ENCODE data around the gene NCOA4. TPM values are rescaled to one million over a fixed set of nuclear protein-coding genes. Genes with fewer than 3 reads are reported as not detected.
A peak's percentile ranks its signal among the peaks of the same experiment; 100 is the strongest.
"Not testable (repeated sequence)": the region's sequence is repeated elsewhere in the genome, so short reads cannot be mapped to it uniquely, and the experiment has no call there.

Gene NCOA4
- polyA plus RNA-seq, 3 donors, result 225 to 243 (median 235) TPM

GRCh38 chr10:46022978-46023702, 7.3 kb downstream of the NCOA4 start:
- DNase-seq (ENCODE audit: low read depth in 3 of 3, low spot score in 2 of 3), result peak in 2 of 3 donors; percentile 29 to 63

GRCh38 chr10:46020344-46020657, 10.1 kb downstream of the NCOA4 start:
- no peak for DNase-seq (ENCODE audit: low read depth in 3 of 3, low spot score in 2 of 3)

- DNase-seq (ENCODE audit: low read depth in 3 of 3, low spot score in 2 of 3), result no peak
These were observed 10.7 kb downstream of the NCOA4 start for GRCh38 chr10:46019569-46020343.

GRCh38 chr10:46019177-46019528, 11.3 kb downstream of the NCOA4 start:
- no peak for DNase-seq (ENCODE audit: low read depth in 3 of 3, low spot score in 2 of 3)

GRCh38 chr10:46018453-46019176, 11.8 kb downstream of the NCOA4 start:
- no peak for DNase-seq (ENCODE audit: low read depth in 3 of 3, low spot score in 2 of 3)

- no peak for DNase-seq (ENCODE audit: low read depth in 3 of 3, low spot score in 2 of 3)
These were observed 12.7 kb downstream of the NCOA4 start for GRCh38 chr10:46017733-46018132.

GRCh38 chr10:46016811-46017210, 13.6 kb downstream of the NCOA4 start:
- no peak for DNase-seq (ENCODE audit: low read depth in 3 of 3, low spot score in 2 of 3)

- no peak for DNase-seq (ENCODE audit: low read depth in 3 of 3, low spot score in 2 of 3)
These were observed 14.2 kb downstream of the NCOA4 start for GRCh38 chr10:46016190-46016589.

- DNase-seq (ENCODE audit: low read depth in 3 of 3, low spot score in 2 of 3), result no peak
These were observed 15.6 kb downstream of the NCOA4 start for GRCh38 chr10:46014683-46015405.

- DNase-seq (ENCODE audit: low read depth in 3 of 3, low spot score in 2 of 3), result no peak
These were observed 16.2 kb downstream of the NCOA4 start for GRCh38 chr10:46014206-46014605.

GRCh38 chr10:46012746-46013145, 17.7 kb downstream of the NCOA4 start:
- no peak for DNase-seq (ENCODE audit: low read depth in 3 of 3, low spot score in 2 of 3)

GRCh38 chr10:46006219-46006618, 24.2 kb downstream of the NCOA4 start:
- DNase-seq (ENCODE audit: low read depth in 3 of 3, low spot score in 2 of 3), result no peak

- no peak for DNase-seq (ENCODE audit: low read depth in 3 of 3, low spot score in 2 of 3)
These were observed 25.0 kb downstream of the NCOA4 start for GRCh38 chr10:46005383-46005782.

- no peak for DNase-seq (ENCODE audit: low read depth in 3 of 3, low spot score in 2 of 3)
These were observed 25.5 kb downstream of the NCOA4 start for GRCh38 chr10:46004963-46005362.

GRCh38 chr10:46002916-46003693, 27.3 kb downstream of the NCOA4 start:
- no peak for DNase-seq (ENCODE audit: low read depth in 3 of 3, low spot score in 2 of 3)

GRCh38 chr10:46002189-46002687, 28.2 kb downstream of the NCOA4 start:
- DNase-seq (ENCODE audit: low read depth in 3 of 3, low spot score in 2 of 3), result not testable (repeated sequence)

GRCh38 chr10:46001187-46001756, 29.2 kb downstream of the NCOA4 start:
- no peak for DNase-seq (ENCODE audit: low read depth in 3 of 3, low spot score in 2 of 3)

GRCh38 chr10:46000538-46000937, 29.9 kb downstream of the NCOA4 start:
- DNase-seq (ENCODE audit: low read depth in 3 of 3, low spot score in 2 of 3), result no peak

GRCh38 chr10:45999955-46000354, 30.5 kb downstream of the NCOA4 start:
- DNase-seq (ENCODE audit: low read depth in 3 of 3, low spot score in 2 of 3), result not testable (repeated sequence)
